GM11168 (cell line): ENCODE measurements around the gene DPH1.

Experiments used
- in situ Hi-C: fragments of 300-500 bp; cut with MboI; formaldehyde crosslinking; loops from one replicate; pipeline ENCODE4 v1.12.0; 2022; ENCODE audit warnings: low sequenced_read_pairs; ENCODE audit not compliant: unreplicated experiment

Gene DPH1

GRCh38 chr17:2092253-2092652, 62.3 kb downstream of the DPH1 start:
- in situ Hi-C loops: no loop called here

- in situ Hi-C loops: no loop called here
These were observed 63.4 kb downstream of the DPH1 start for GRCh38 chr17:2093349-2093748.
